Measurements from ENCODE around the gene HIC1. TPM values are rescaled to one million over a fixed set of nuclear protein-coding genes. Genes with fewer than 3 reads are reported as not detected.

Gene HIC1
- total and polyA plus RNA-seq, 4 donors = 0.44 to 4.8 (median 3.7) TPM

DNA sequence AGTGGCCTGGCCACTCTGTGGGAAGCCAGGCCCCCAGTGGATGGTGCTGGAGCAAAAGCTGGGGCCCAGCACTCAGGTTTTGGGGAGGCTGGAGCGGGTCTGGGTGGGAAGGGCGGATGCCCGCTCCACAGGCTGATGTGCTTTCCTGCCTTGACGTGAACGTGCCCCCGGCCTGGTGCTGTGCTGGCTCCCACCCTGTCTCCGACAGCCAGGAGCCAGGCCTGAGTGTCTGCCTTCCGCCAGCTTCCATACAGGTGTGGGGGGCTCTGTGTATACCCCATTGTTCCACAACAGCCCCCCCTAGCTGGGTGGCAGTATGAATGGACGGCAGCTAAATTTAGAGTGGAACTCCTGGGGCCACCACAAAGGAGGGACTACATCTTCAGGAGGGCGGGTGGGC lies 20.0 kb downstream of the HIC1 start:
- DNase-seq (ENCODE audit: low spot score) = no peak
- Histone ChIP-seq H3K4me1 (ENCODE audit: control insufficient read depth in 4 of 4, insufficient read depth in 4 of 4, low read length in 3 of 4) (peaks cover 9 to 19% (median 10%) of the 10 kb centered on the region in 4 donors), H3K27ac (ENCODE audit: low read depth in 1 of 2, low read length in 2 of 2) (no peak overlapping the region), H3K27me3 (ENCODE audit: control insufficient read depth in 4 of 4, insufficient read depth in 4 of 4, low read length in 3 of 4) (no peaks in the 10 kb centered on the region), H3K9me3 (ENCODE audit: control insufficient read depth in 4 of 4, low read length in 3 of 4) (no peaks in the 10 kb centered on the region), H3K36me3 (ENCODE audit: control insufficient read depth in 4 of 4, insufficient read depth in 3 of 4, low read depth in 1 of 4, low read length in 3 of 4) (peaks cover 2 to 6% (median 5%) of the 10 kb centered on the region in 4 donors), H3K4me3 (ENCODE audit: low read depth in 1 of 3, low read length in 3 of 3) (no peak overlapping the region), H3K9ac (ENCODE audit: low read depth in 1 of 2, low read length in 2 of 2) (no peak overlapping the region)
- TF ChIP-seq RXRA (IDR thresholded peaks at IDR 0.05) (no peak), HNF4G (IDR thresholded peaks at IDR 0.05) (no peak), FOXA1 (IDR thresholded peaks at IDR 0.05) (no peak), GABPA (IDR thresholded peaks at IDR 0.05 in 1 of 2, conservative IDR thresholded peaks at IDR 0.05 in 1 of 2) (no peak), EGR1 (IDR thresholded peaks at IDR 0.05; ENCODE audit: low read depth in 2 of 2) (no peak), TAF1 (conservative IDR thresholded peaks at IDR 0.05) (no peak), HNF4A (conservative IDR thresholded peaks at IDR 0.05) (no peak), JUND (IDR thresholded peaks at IDR 0.05) (no peak), RAD21 (IDR thresholded peaks at IDR 0.05) (no peak)
- TF ChIP-seq, protein P1, sequence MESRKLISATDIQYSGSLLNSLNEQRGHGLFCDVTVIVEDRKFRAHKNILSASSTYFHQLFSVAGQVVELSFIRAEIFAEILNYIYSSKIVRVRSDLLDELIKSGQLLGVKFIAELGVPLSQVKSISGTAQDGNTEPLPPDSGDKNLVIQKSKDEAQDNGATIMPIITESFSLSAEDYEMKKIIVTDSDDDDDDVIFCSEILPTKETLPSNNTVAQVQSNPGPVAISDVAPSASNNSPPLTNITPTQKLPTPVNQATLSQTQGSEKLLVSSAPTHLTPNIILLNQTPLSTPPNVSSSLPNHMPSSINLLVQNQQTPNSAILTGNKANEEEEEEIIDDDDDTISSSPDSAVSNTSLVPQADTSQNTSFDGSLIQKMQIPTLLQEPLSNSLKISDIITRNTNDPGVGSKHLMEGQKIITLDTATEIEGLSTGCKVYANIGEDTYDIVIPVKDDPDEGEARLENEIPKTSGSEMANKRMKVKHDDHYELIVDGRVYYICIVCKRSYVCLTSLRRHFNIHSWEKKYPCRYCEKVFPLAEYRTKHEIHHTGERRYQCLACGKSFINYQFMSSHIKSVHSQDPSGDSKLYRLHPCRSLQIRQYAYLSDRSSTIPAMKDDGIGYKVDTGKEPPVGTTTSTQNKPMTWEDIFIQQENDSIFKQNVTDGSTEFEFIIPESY (IDR thresholded peaks at IDR 0.05) = no peak
- TF ChIP-seq, protein P2, sequence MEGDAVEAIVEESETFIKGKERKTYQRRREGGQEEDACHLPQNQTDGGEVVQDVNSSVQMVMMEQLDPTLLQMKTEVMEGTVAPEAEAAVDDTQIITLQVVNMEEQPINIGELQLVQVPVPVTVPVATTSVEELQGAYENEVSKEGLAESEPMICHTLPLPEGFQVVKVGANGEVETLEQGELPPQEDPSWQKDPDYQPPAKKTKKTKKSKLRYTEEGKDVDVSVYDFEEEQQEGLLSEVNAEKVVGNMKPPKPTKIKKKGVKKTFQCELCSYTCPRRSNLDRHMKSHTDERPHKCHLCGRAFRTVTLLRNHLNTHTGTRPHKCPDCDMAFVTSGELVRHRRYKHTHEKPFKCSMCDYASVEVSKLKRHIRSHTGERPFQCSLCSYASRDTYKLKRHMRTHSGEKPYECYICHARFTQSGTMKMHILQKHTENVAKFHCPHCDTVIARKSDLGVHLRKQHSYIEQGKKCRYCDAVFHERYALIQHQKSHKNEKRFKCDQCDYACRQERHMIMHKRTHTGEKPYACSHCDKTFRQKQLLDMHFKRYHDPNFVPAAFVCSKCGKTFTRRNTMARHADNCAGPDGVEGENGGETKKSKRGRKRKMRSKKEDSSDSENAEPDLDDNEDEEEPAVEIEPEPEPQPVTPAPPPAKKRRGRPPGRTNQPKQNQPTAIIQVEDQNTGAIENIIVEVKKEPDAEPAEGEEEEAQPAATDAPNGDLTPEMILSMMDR (IDR thresholded peaks at IDR 0.05; ENCODE audit: low read depth, low read length, missing input control) = no peak
- TF ChIP-seq, protein P3, sequence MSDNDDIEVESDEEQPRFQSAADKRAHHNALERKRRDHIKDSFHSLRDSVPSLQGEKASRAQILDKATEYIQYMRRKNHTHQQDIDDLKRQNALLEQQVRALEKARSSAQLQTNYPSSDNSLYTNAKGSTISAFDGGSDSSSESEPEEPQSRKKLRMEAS (IDR thresholded peaks at IDR 0.05) = no peak
- TF ChIP-seq, protein P4, sequence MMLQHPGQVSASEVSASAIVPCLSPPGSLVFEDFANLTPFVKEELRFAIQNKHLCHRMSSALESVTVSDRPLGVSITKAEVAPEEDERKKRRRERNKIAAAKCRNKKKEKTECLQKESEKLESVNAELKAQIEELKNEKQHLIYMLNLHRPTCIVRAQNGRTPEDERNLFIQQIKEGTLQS (IDR thresholded peaks at IDR 0.05) = no peak
- TF ChIP-seq, protein P5, sequence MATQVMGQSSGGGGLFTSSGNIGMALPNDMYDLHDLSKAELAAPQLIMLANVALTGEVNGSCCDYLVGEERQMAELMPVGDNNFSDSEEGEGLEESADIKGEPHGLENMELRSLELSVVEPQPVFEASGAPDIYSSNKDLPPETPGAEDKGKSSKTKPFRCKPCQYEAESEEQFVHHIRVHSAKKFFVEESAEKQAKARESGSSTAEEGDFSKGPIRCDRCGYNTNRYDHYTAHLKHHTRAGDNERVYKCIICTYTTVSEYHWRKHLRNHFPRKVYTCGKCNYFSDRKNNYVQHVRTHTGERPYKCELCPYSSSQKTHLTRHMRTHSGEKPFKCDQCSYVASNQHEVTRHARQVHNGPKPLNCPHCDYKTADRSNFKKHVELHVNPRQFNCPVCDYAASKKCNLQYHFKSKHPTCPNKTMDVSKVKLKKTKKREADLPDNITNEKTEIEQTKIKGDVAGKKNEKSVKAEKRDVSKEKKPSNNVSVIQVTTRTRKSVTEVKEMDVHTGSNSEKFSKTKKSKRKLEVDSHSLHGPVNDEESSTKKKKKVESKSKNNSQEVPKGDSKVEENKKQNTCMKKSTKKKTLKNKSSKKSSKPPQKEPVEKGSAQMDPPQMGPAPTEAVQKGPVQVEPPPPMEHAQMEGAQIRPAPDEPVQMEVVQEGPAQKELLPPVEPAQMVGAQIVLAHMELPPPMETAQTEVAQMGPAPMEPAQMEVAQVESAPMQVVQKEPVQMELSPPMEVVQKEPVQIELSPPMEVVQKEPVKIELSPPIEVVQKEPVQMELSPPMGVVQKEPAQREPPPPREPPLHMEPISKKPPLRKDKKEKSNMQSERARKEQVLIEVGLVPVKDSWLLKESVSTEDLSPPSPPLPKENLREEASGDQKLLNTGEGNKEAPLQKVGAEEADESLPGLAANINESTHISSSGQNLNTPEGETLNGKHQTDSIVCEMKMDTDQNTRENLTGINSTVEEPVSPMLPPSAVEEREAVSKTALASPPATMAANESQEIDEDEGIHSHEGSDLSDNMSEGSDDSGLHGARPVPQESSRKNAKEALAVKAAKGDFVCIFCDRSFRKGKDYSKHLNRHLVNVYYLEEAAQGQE (IDR thresholded peaks at IDR 0.05) = no peak
- 91% methylated on average over 10 of the region's 10 CpGs for WGBS

Measured in liver (tissue), 9 donors.